H1 (cell line): ENCODE data around the gene UBR1. TPM values are rescaled to one million over a fixed set of nuclear protein-coding genes. Genes with fewer than 3 reads are reported as not detected.

Experiments
- CTCF ChIA-PET: fragments of 300-600 bp; sonication (Branson Sonifier 250); formaldehyde crosslinking; loops from one replicate; lab custom pipeline; 2021; ENCODE audit not compliant: partially characterized antibody; lab: Charles Lee
- POLR2A ChIA-PET: fragments of 300-600 bp; sonication (Branson Sonifier 250); formaldehyde crosslinking; loops from one replicate; lab custom pipeline; 2021; ENCODE audit warnings: inconsistent platforms; ENCODE audit not compliant: partially characterized antibody; lab: Charles Lee
- DNase-seq, 2 experiments: peaks; one replicate each; pipeline versions ENCODE4 v3.0.0 to v3.0.0-alpha.2; 2010 to 2022; ENCODE audit warnings: low spot score in 2 of 2, low read depth in 1 of 2, mixed read lengths in 1 of 2
- FAIRE-seq: peaks from 2 replicates; lab custom pipeline; 2011; peaks lifted over from hg19 to GRCh38; lab: Jason Lieb, UNC
- H2AFZ ChIP-seq: 2 replicates; pipeline ENCODE4 v1.8.1; 2012; ENCODE audit warnings: low read length, inconsistent platforms
- H2AK5ac ChIP-seq: 2 replicates; pipeline ENCODE4 v1.6.1; 2013; ENCODE audit warnings: low read depth, low read length
- H2BK120ac ChIP-seq: replicated peaks from 2 replicates; pipeline ENCODE3; 2013; ENCODE audit warnings: low read depth, low read length, inconsistent platforms
- H2BK12ac ChIP-seq: 2 replicates; pipeline ENCODE4 v1.6.1; 2013; ENCODE audit warnings: low read depth, low read length
- H2BK15ac ChIP-seq: 2 replicates; pipeline ENCODE4 v1.6.1; 2013; ENCODE audit warnings: low read length
- H2BK20ac ChIP-seq: 2 replicates; pipeline ENCODE4 v1.6.1; 2013; ENCODE audit warnings: low read length
- H2BK5ac ChIP-seq: 2 replicates; pipeline ENCODE4 v1.6.1; 2013; ENCODE audit warnings: low read depth, low read length
- H3K14ac ChIP-seq: 2 replicates; pipeline ENCODE4 v1.6.1; 2013; ENCODE audit warnings: inconsistent platforms; ENCODE audit not compliant: insufficient read length
- H3K18ac ChIP-seq: 2 replicates; pipeline ENCODE4 v1.6.1; 2013; ENCODE audit warnings: low read length; ENCODE audit errors: extremely low read depth
- H3K23ac ChIP-seq: 2 replicates; pipeline ENCODE4 v1.6.1; 2013; ENCODE audit warnings: inconsistent platforms; ENCODE audit not compliant: insufficient read length
- H3K23me2 ChIP-seq: 2 replicates; pipeline ENCODE4 v1.6.1; 2013; ENCODE audit warnings: low read depth, low read length
- H3K27ac ChIP-seq: 2 replicates; pipeline ENCODE4 v1.6.1; 2011; ENCODE audit warnings: low read depth, low read length, inconsistent platforms
- H3K27me3 ChIP-seq, 4 experiments: replicated peaks in 1 of 4; 1 replicate in 1 of 4; 2 replicates in 3 of 4; pipeline versions ENCODE4 v1.6.1 to v1.8.1; 2011 to 2013; ENCODE audit warnings: low read length in 3 of 4, mild to moderate bottlenecking in 3 of 4, inconsistent platforms in 2 of 4, mixed read lengths in 2 of 4, moderate library complexity in 1 of 4; ENCODE audit not compliant: control insufficient read depth in 3 of 4, insufficient read depth in 3 of 4; ENCODE audit errors: extremely low read depth in 1 of 4
- H3K36me3 ChIP-seq, 4 experiments: 2 replicates each; pipeline versions ENCODE4 v1.6.1 to v1.8.1; 2011 to 2013; ENCODE audit warnings: mild to moderate bottlenecking in 4 of 4, low read length in 3 of 4, moderate library complexity in 2 of 4, control low read depth in 1 of 4, inconsistent platforms in 1 of 4; ENCODE audit not compliant: insufficient read depth in 4 of 4, control insufficient read depth in 2 of 4
- H3K4ac ChIP-seq: replicated peaks from 2 replicates; pipeline ENCODE3; 2013; ENCODE audit warnings: low read length, low read depth, mixed read lengths, inconsistent platforms; ENCODE audit not compliant: insufficient read length
- H3K4me1 ChIP-seq, 4 experiments: replicated peaks in 1 of 4; 1 replicate in 1 of 4; 2 replicates in 3 of 4; pipeline versions ENCODE4 v1.6.1 to v1.8.1; 2011 to 2013; ENCODE audit warnings: low read length in 3 of 4, inconsistent platforms in 2 of 4, mixed read lengths in 1 of 4; ENCODE audit not compliant: insufficient read depth in 4 of 4, control insufficient read depth in 3 of 4
- H3K4me2 ChIP-seq, 2 experiments: 2 replicates each; pipeline versions ENCODE4 v1.6.1 to v1.8.1; 2011 to 2013; ENCODE audit warnings: low read depth in 2 of 2, low read length in 2 of 2, control low read depth in 1 of 2, inconsistent platforms in 1 of 2, mild to moderate bottlenecking in 1 of 2; ENCODE audit not compliant: insufficient read depth in 1 of 2
- H3K4me3 ChIP-seq, 4 experiments: fragments of 200-600, 300-600 bp in 1 of 4; sonication (generic), shearing (Covaris generic), sonication (Bioruptor Twin) in 1 of 4; 2 replicates each; pipeline versions ENCODE4 v1.5.1 to v1.8.1; 2011 to 2016; ENCODE audit warnings: low read length in 4 of 4, low read depth in 3 of 4, control low read depth in 2 of 4, inconsistent platforms in 2 of 4, mild to moderate bottlenecking in 2 of 4, mixed read lengths in 1 of 4, moderate library complexity in 1 of 4; ENCODE audit not compliant: insufficient read depth in 2 of 4; ENCODE audit errors: extremely low read depth in 1 of 4
- H3K56ac ChIP-seq: replicated peaks from 2 replicates; pipeline ENCODE3; 2013; ENCODE audit warnings: low read depth, mild to moderate bottlenecking, mixed read lengths, low read length, inconsistent platforms; ENCODE audit not compliant: insufficient read length
- H3K79me1 ChIP-seq: 2 replicates; pipeline ENCODE4 v1.6.1; 2013; ENCODE audit warnings: low read depth, low read length, control low read depth
- H3K79me2 ChIP-seq, 2 experiments: 2 replicates each; pipeline versions ENCODE4 v1.6.1 to v1.8.1; 2012 to 2013; ENCODE audit warnings: low read length in 2 of 2, mild to moderate bottlenecking in 2 of 2, inconsistent platforms in 1 of 2; ENCODE audit not compliant: insufficient read depth in 2 of 2, control insufficient read depth in 1 of 2
- H3K9ac ChIP-seq, 4 experiments: replicated peaks in 1 of 4; 1 replicate in 1 of 4; 2 replicates in 3 of 4; pipeline versions ENCODE4 v1.6.1 to v1.8.1; 2011 to 2013; ENCODE audit warnings: low read depth in 3 of 4, low read length in 3 of 4, control low read depth in 2 of 4, mild to moderate bottlenecking in 2 of 4, moderate library complexity in 2 of 4, inconsistent platforms in 1 of 4; ENCODE audit errors: extremely low read depth in 1 of 4
- H3K9me3 ChIP-seq, 2 experiments: 2 replicates each; pipeline versions ENCODE4 v1.6.1 to v1.8.1; 2012 to 2013; ENCODE audit warnings: mild to moderate bottlenecking in 2 of 2, moderate library complexity in 2 of 2, control low read depth in 1 of 2, inconsistent platforms in 1 of 2, low read depth in 1 of 2, low read length in 1 of 2, mixed read lengths in 1 of 2; ENCODE audit not compliant: insufficient read depth in 2 of 2
- H4K20me1 ChIP-seq, 2 experiments: replicated peaks in 1 of 2; 2 replicates each; pipeline versions ENCODE3 to v1.8.1; 2011 to 2013; ENCODE audit warnings: inconsistent platforms in 2 of 2, low read length in 2 of 2, mild to moderate bottlenecking in 1 of 2; ENCODE audit not compliant: insufficient read depth in 2 of 2, control insufficient read depth in 1 of 2
- H4K5ac ChIP-seq: 2 replicates; pipeline ENCODE4 v1.6.1; 2013; ENCODE audit warnings: low read length, low read depth, mixed read lengths, inconsistent platforms; ENCODE audit not compliant: insufficient read length
- H4K8ac ChIP-seq: 2 replicates; pipeline ENCODE4 v1.8.0; 2013; ENCODE audit warnings: mild to moderate bottlenecking, moderate library complexity, low read length, inconsistent platforms; ENCODE audit not compliant: insufficient read depth; ENCODE audit errors: extremely low read depth
- H4K91ac ChIP-seq: replicated peaks from 2 replicates; pipeline ENCODE3; 2013; ENCODE audit warnings: low read length, mixed read lengths, inconsistent platforms; ENCODE audit not compliant: insufficient read length
- CHD1 ChIP-seq: IDR thresholded peaks from 2 replicates; pipeline ENCODE4 v1.6.1; 2012; ENCODE audit warnings: low read depth, low read length, improper control_type of control experiment
- GTF2F1 ChIP-seq: IDR thresholded peaks from 2 replicates; pipeline ENCODE4 v1.6.1; 2012; ENCODE audit warnings: low read depth, low read length, improper control_type of control experiment, borderline replicate concordance
- JUN ChIP-seq: IDR thresholded peaks from 2 replicates; pipeline ENCODE4 v1.6.1; 2011; ENCODE audit warnings: low read depth, mild to moderate bottlenecking, improper control_type of control experiment, low read length
- MAFK ChIP-seq: IDR thresholded peaks from 2 replicates; pipeline ENCODE4 v1.6.1; 2012; ENCODE audit warnings: low read depth, mild to moderate bottlenecking, improper control_type of control experiment, low read length
- MAX ChIP-seq: IDR thresholded peaks from 2 replicates; pipeline ENCODE4 v1.6.1; 2012; ENCODE audit warnings: inconsistent platforms
- SRF ChIP-seq: IDR thresholded peaks from 2 replicates; pipeline ENCODE4 v1.6.1; 2011; ENCODE audit warnings: mild to moderate bottlenecking, low read depth, low read length, moderate library complexity
- USF2 ChIP-seq: IDR thresholded peaks from 2 replicates; pipeline ENCODE4 v1.6.1; 2011; ENCODE audit warnings: low read length, improper control_type of control experiment
- polyA plus RNA-seq, 7 experiments: library from polyadenylated mRNA; depleted of rRNA in 3 of 7; stranded (reverse) in 5 of 7; unstranded in 2 of 7; fragments of >200 nt in 5 of 7; fragments of 200-250 nt in 2 of 7; gene quantifications; 1 replicate in 5 of 7; 2 replicates in 1 of 7; 4 replicates in 1 of 7; pipeline versions ENCODE4 v1.2.1 to v1.2.3, GENCODE V29; 2011 to 2013; ENCODE audit warnings: missing spikeins in 2 of 7, mixed read lengths in 2 of 7
- total RNA-seq: library from RNA; stranded (reverse); fragmentation: NEBNext Ultra II Directional; extraction: Animal tissue kit (Norgen Biotek cat#: 25700); gene quantifications from 2 replicates; pipeline ENCODE4 v1.2.1, GENCODE V29; 2021

The UBR1 gene
- total and polyA plus RNA-seq, 2 of the 8 experiments (the other 6 are each of a cell fraction or from before 2014, with no cell fraction given) = 3.7 to 18.7 TPM

- no peaks in the 10 kb centered on the region for H4K20me1 ChIP-seq
- DNase-seq (no peak), FAIRE-seq (no peak)
- ChIA-PET POLR2A (no interaction called here), CTCF (no interaction called here)
- H3K4ac ChIP-seq = no peak overlapping the region
- H4K5ac ChIP-seq = no peak overlapping the region
- H2BK120ac ChIP-seq = no peak overlapping the region
- no peak overlapping the region for H2BK12ac ChIP-seq
- no peak overlapping the region for H3K27ac ChIP-seq
- H2AFZ ChIP-seq = no peak overlapping the region
- H3K18ac ChIP-seq = no peak overlapping the region
- no peak overlapping the region for H3K23ac ChIP-seq
- H3K4me3 ChIP-seq = no peak overlapping the region; a peak in 1 of 8 replicates
- H4K91ac ChIP-seq = no peak overlapping the region
- no peak overlapping the region for H2BK5ac ChIP-seq
- H2BK20ac ChIP-seq = no peak overlapping the region
- no peak overlapping the region for H3K9ac ChIP-seq
- no peak overlapping the region for H2BK15ac ChIP-seq
- no peak for TF ChIP-seq MAFK
- no peak for TF ChIP-seq USF2
- TF ChIP-seq MAX = no peak
- TF ChIP-seq GTF2F1 = no peak
- TF ChIP-seq JUN = no peak
- no peak for TF ChIP-seq SRF
- no peak for TF ChIP-seq CHD1
- no peak overlapping the region for H3K14ac ChIP-seq
- peaks cover 0 to 7% (median 3%) of the 10 kb centered on the region in 4 experiments; a peak in 3 of 8 replicates for H3K36me3 ChIP-seq
- peaks cover 5% of the 10 kb centered on the region; the same call in 1 of the 2 replicates for H3K79me1 ChIP-seq
- no peaks in the 10 kb centered on the region; the same call in 1 of the 2 replicates for H3K23me2 ChIP-seq
- H4K8ac ChIP-seq = no peak overlapping the region
- H3K79me2 ChIP-seq = peaks cover 0 to 52% of the 10 kb centered on the region in 2 experiments; a peak in 3 of 4 replicates
- H3K4me2 ChIP-seq = no peak overlapping the region
- H3K27me3 ChIP-seq = no peaks in the 10 kb centered on the region
- no peak overlapping the region for H3K56ac ChIP-seq
- H3K9me3 ChIP-seq = no peaks in the 10 kb centered on the region
- no peaks in the 10 kb centered on the region for H3K4me1 ChIP-seq
- H2AK5ac ChIP-seq = no peak overlapping the region
These were observed 4.9 kb downstream of the UBR1 start for GRCh38 chr15:43100971-43101370.
